PC-3 (cell line): ENCODE measurements around the gene GRP. TPM values are rescaled to one million over a fixed set of nuclear protein-coding genes. Genes with fewer than 3 reads are reported as not detected.

Experiments used
- ATAC-seq: fragments of 200-7000 bp; cut with Tn5 transposase; 2 replicates; pipeline ENCODE4 v1.9.1; 2020; ENCODE audit warnings: mild to moderate bottlenecking, moderate library complexity
- BruUV-seq: library from RNA; stranded (reverse); fragments of 400-500 nt; replicated peaks from 2 replicates; lab custom pipeline; 2021; lab: Mats Ljungman, UMichigan
- CTCF ChIA-PET: fragments of 300-600 bp; sonication (Branson Sonifier 250); formaldehyde crosslinking; loops from one replicate; lab custom pipeline; 2022; ENCODE audit warnings: antibody characterized with exemption; lab: Charles Lee
- POLR2A ChIA-PET: fragments of 300-600 bp; sonication (Branson Sonifier 250); formaldehyde crosslinking; loops from one replicate; lab custom pipeline; 2022; ENCODE audit warnings: antibody characterized with exemption; ENCODE audit not compliant: unreplicated experiment; lab: Charles Lee
- DNase-seq: peaks from one replicate; pipeline ENCODE4 v3.0.0-alpha.2; 2015
- H2AFZ ChIP-seq: fragments of 300-600 bp; sonication (generic); 2 replicates; pipeline ENCODE4 v1.6.0; 2016; ENCODE audit warnings: antibody characterized with exemption, low read length
- H3F3A ChIP-seq: fragments of 300-600 bp; sonication (generic); one replicate; pipeline ENCODE4 v1.6.0; 2017; ENCODE audit warnings: antibody characterized with exemption, low read length, control low read depth, mild to moderate bottlenecking; ENCODE audit not compliant: unreplicated experiment
- H3K27ac ChIP-seq: fragments of 300-600 bp; sonication (generic); 2 replicates; pipeline ENCODE4 v1.5.1; 2016; ENCODE audit warnings: mild to moderate bottlenecking, low read length
- H3K27me3 ChIP-seq: fragments of 300-600 bp; sonication (generic); 2 replicates; pipeline ENCODE4 v1.6.1; 2016; ENCODE audit warnings: low read length, mixed read lengths
- H3K36me3 ChIP-seq: fragments of 300-600 bp; sonication (generic); 2 replicates; pipeline ENCODE4 v1.6.1; 2016; ENCODE audit warnings: low read depth, mixed run types, low read length, mixed read lengths
- H3K4me1 ChIP-seq: fragments of 300-600 bp; sonication (generic); 2 replicates; pipeline ENCODE4 v1.5.1; 2016; ENCODE audit warnings: low read length; ENCODE audit not compliant: insufficient read depth
- H3K4me2 ChIP-seq: fragments of 300-600 bp; sonication (generic); 2 replicates; pipeline ENCODE4 v1.6.0; 2016; ENCODE audit warnings: low read length
- H3K4me3 ChIP-seq: fragments of 300-600 bp; sonication (generic); 2 replicates; pipeline ENCODE4 v1.5.1; 2016; ENCODE audit warnings: mild to moderate bottlenecking, low read length, mixed read lengths
- H3K79me2 ChIP-seq: fragments of 300-600 bp; sonication (generic); 2 replicates; pipeline ENCODE4 v1.6.1; 2017; ENCODE audit warnings: low read length, mixed read lengths
- H3K9ac ChIP-seq: fragments of 300-600 bp; sonication (generic); 2 replicates; pipeline ENCODE4 v1.6.0; 2016; ENCODE audit warnings: mild to moderate bottlenecking, low read length
- H3K9me2 ChIP-seq: fragments of 300-600 bp; sonication (generic); replicated peaks from 2 replicates; pipeline ENCODE4 v1.6.1; 2016; ENCODE audit warnings: mixed run types, low read length, mixed read lengths
- H3K9me3 ChIP-seq: fragments of 300-600 bp; sonication (generic); 2 replicates; pipeline ENCODE4 v1.6.1; 2016; ENCODE audit warnings: low read length, mixed read lengths
- H4K20me1 ChIP-seq: fragments of 300-600 bp; sonication (generic); 2 replicates; pipeline ENCODE4 v1.6.1; 2016; ENCODE audit warnings: low read length, mixed read lengths
- CTCF ChIP-seq: fragments of 300-600 bp; sonication (generic); conservative IDR thresholded peaks from 2 replicates; pipeline ENCODE4 v1.5.1; 2017; ENCODE audit warnings: antibody characterized with exemption, low read depth, mild to moderate bottlenecking, low read length
- EZH2 ChIP-seq: fragments of 300-600 bp; sonication (generic); IDR thresholded peaks from one replicate; pipeline ENCODE4 v1.6.1; 2017; ENCODE audit warnings: antibody characterized with exemption, mild to moderate bottlenecking, low read length; ENCODE audit not compliant: unreplicated experiment
- EZH2phosphoT487 ChIP-seq: fragments of 300-600 bp; sonication (generic); IDR thresholded peaks from 2 replicates; pipeline ENCODE4 v1.6.1; 2018; ENCODE audit warnings: mild to moderate bottlenecking, antibody characterized with exemption, low read length, borderline replicate concordance
- intact Hi-C: fragments of 100-400 bp; cut with micrococcal nuclease; formaldehyde crosslinking; loops from 2 replicates; pipeline ENCODE4 v1.9.0; 2023
- total RNA-seq: library from RNA; depleted of rRNA; stranded (reverse); fragments of >200 nt; gene quantifications from 2 replicates; pipeline ENCODE4 v1.2.3, GENCODE V29; 2014

The GRP gene
- total RNA-seq, 1 experiment from 2014 or later, result not detected

GRCh38 chr18:59269563-59270119 lies 49.7 kb downstream of the GRP start:
- ATAC-seq (no peak), DNase-seq (no peak)
- CTCF ChIA-PET, result interaction anchor here (0.6 kb wide), 1 partner anchor 32 kb away, joined by 3 read pairs; no protein-coding TSS in a partner anchor
- Histone ChIP-seq H3K27ac (no peak overlapping the region), H3K4me2 (peak overlapping the region; percentile 65), H3K4me3 (peak overlapping the region; percentile 42; the same call in 1 of the 2 replicates), H3K36me3 (no peaks in the 10 kb centered on the region), H3K9me3 (no peaks in the 10 kb centered on the region), H3F3A (no peaks in the 10 kb centered on the region), H4K20me1 (no peaks in the 10 kb centered on the region), H3K4me1 (no peaks in the 10 kb centered on the region), H3K9ac (no peak overlapping the region), H3K9me2 (no peaks in the 10 kb centered on the region), H3K27me3 (peaks cover 70% of the 10 kb centered on the region), H3K79me2 (no peaks in the 10 kb centered on the region), H2AFZ (peak overlapping the region; percentile 66; the same call in 1 of the 2 replicates)
- POLR2A ChIA-PET, result interaction anchor here (0.6 kb wide), 1 partner anchor 357 kb away, joined by 4 read pairs; no protein-coding TSS in a partner anchor
- intact Hi-C loops, result loop anchor here (5.0 kb wide), 1 partner anchor 133 kb away; no protein-coding TSS in a partner anchor
- TF ChIP-seq EZH2phosphoT487, result no peak
- TF ChIP-seq CTCF, result no peak
- no peak for TF ChIP-seq EZH2
- no TSS peak for BruUV-seq

- no peaks in the 10 kb centered on the region for H3F3A ChIP-seq
- H3K4me1 ChIP-seq, result no peaks in the 10 kb centered on the region
- no peaks in the 10 kb centered on the region for H3K9me2 ChIP-seq
- H3K9me3 ChIP-seq, result no peaks in the 10 kb centered on the region
- H3K9ac ChIP-seq, result no peak overlapping the region
- no peaks in the 10 kb centered on the region for H4K20me1 ChIP-seq
- no peak for ATAC-seq
- H3K27ac ChIP-seq, result no peak overlapping the region
- no TSS peak for BruUV-seq
- ChIA-PET POLR2A (interaction anchor here (0.5 kb wide), 1 partner anchor 659 kb away, joined by 6 read pairs; no protein-coding TSS in a partner anchor), CTCF (no interaction called here)
- intact Hi-C loops, result no loop called here
- H2AFZ ChIP-seq, result no peak overlapping the region
- DNase-seq, result no peak
- no peak overlapping the region for H3K4me2 ChIP-seq
- H3K36me3 ChIP-seq, result no peaks in the 10 kb centered on the region
- peaks cover 61% of the 10 kb centered on the region for H3K27me3 ChIP-seq
- H3K79me2 ChIP-seq, result no peaks in the 10 kb centered on the region
- no peak for TF ChIP-seq EZH2phosphoT487
- no peak for TF ChIP-seq CTCF
- TF ChIP-seq EZH2, result no peak
- H3K4me3 ChIP-seq, result no peak overlapping the region
These were observed 50.8 kb downstream of the GRP start for GRCh38 chr18:59270689-59271257.
